T-helper 17 cell (primary cell): Measurements from ENCODE around the gene OR8B3. TPM values are rescaled to one million over a fixed set of nuclear protein-coding genes. Genes with fewer than 3 reads are reported as not detected.

Experiments used
- ATAC-seq: fragments of 150-1000 bp; cut with Tn5 transposase; 2 replicates; pipeline ENCODE4 v1.10.0; 2021; ENCODE audit warnings: mild to moderate bottlenecking, moderate library complexity
- DNase-seq, 3 donors: peaks; one replicate each; pipeline versions ENCODE4 v3.0.0 to v3.0.0-alpha.2; 2020 to 2021
- H3K9me3 ChIP-seq: one replicate; pipeline ENCODE4 v1.7.0; 2013; ENCODE audit warnings: low read length, mild to moderate bottlenecking; ENCODE audit not compliant: control insufficient read depth, poor library complexity, severe bottlenecking
- H3K27ac Mint-ChIP-seq: one replicate; pipeline ENCODE4 v1.8.0; 2022; ENCODE audit warnings: mild to moderate bottlenecking, moderate library complexity, mixed read lengths
- H3K27me3 Mint-ChIP-seq: one replicate; pipeline ENCODE4 v1.8.0; 2022; ENCODE audit warnings: mixed read lengths
- H3K36me3 Mint-ChIP-seq: one replicate; pipeline ENCODE4 v1.8.0; 2022; ENCODE audit warnings: low read depth, mixed read lengths
- H3K4me1 Mint-ChIP-seq: one replicate; pipeline ENCODE4 v1.8.0; 2022; ENCODE audit warnings: mild to moderate bottlenecking, mixed read lengths
- H3K4me3 Mint-ChIP-seq: one replicate; pipeline ENCODE4 v1.8.0; 2022; ENCODE audit warnings: mild to moderate bottlenecking, moderate library complexity, mixed read lengths
- total RNA-seq, 4 donors: library from RNA in 2 of 4; stranded (reverse) in 2 of 4; gene quantifications; one replicate each; pipeline ENCODE4 v1.2.3 and lab custom pipeline; 2022 to 2026

Gene OR8B3, protein sequence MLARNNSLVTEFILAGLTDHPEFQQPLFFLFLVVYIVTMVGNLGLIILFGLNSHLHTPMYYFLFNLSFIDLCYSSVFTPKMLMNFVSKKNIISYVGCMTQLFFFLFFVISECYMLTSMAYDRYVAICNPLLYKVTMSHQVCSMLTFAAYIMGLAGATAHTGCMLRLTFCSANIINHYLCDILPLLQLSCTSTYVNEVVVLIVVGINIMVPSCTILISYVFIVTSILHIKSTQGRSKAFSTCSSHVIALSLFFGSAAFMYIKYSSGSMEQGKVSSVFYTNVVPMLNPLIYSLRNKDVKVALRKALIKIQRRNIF
- total RNA-seq (not detected), total RNA-seq (lab: John Stamatoyannopoulos, UW) (0 reads per million in 2 donors)

DNA sequence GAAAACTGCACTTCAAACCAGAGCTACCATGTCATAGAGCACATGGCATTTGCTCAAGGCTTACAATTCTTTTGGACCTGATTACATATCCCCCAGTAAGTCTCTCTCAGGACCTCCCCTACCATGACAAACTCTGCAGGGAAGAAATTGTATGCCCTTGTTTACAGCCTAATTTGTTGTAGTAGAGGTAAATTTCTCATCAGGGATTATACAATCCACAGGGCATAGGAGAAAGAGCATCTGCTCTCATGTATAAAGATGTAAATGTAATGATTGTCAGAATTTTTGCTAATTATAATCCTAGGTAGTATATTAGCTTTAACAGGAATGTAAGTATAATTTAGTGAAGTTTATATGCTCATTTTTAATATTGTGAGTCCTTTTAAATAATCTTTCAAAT is at the start of gene OR8B3:
Gene OR8B3, minus strand, starts transcription at position 101 of the 400 bp plus-strand sequence. CDS start 1,673 bp downstream, outside the sequence.
- H3K27ac Mint-ChIP-seq: no peak within 1 kb of the TSS
- DNase-seq (no peak), ATAC-seq (no peak)
- H3K4me1 Mint-ChIP-seq: peaks cover 2% of the 10 kb centered on the region
- no peaks in the 10 kb centered on the region for H3K36me3 Mint-ChIP-seq
- H3K9me3 ChIP-seq: no peaks in the 10 kb centered on the region
- H3K27me3 Mint-ChIP-seq: no peaks in the 10 kb centered on the region
- H3K4me3 Mint-ChIP-seq: no peak within 1 kb of the TSS

GRCh38 chr11:124446916-124447315 is 48.1 kb upstream of the OR8B3 start:
- H3K9me3 ChIP-seq: no peaks in the 10 kb centered on the region
- Mint-ChIP-seq H3K4me3 (no peak overlapping the region), H3K27ac (no peak overlapping the region), H3K36me3 (no peaks in the 10 kb centered on the region), H3K27me3 (peaks cover 18% of the 10 kb centered on the region), H3K4me1 (no peaks in the 10 kb centered on the region)
- ATAC-seq (no peak), DNase-seq (no peak)

GRCh38 chr11:124445646-124446150 is 46.9 kb upstream of the OR8B3 start, which contains the start of gene OR8B8:
Gene OR8B8 (minus strand): TSS chr11:124445696. CDS start chr11:124441085, 4,611 bp downstream.
- H3K4me3 Mint-ChIP-seq: no peak within 1 kb of the TSS

DNA sequence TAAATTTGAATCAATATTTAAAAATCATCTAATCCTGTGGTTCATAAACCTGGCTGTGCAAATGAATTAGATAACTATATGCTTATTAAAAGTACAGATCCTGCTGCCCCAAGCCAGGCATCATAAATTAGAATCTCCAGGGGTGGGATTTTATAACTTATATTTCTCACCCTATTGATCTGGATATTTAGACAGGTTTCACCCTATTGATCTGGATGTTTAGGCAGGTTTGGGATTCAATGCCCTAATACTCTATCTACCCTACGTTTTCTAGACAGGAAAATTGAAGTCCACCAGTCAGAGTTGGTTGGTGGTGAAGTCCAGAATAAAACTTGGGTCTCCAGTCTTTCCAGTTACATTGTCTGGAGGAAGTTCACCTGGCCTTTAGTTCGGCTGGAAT is 44.0 kb upstream of the OR8B3 start:
- DNase-seq (no peak), ATAC-seq (no peak)
- H3K4me3 Mint-ChIP-seq: no peak overlapping the region

More at GRCh38 chr11:124445646-124446150, 46.9 kb upstream of the OR8B3 start, which contains the start of gene OR8B8:
- H3K9me3 ChIP-seq: no peaks in the 10 kb centered on the region
- DNase-seq (no peak), ATAC-seq (no peak)
- Mint-ChIP-seq H3K4me1 (no peaks in the 10 kb centered on the region), H3K27ac (no peak within 1 kb of the TSS), H3K36me3 (no peaks in the 10 kb centered on the region), H3K27me3 (peaks cover 18% of the 10 kb centered on the region)

GRCh38 chr11:124442442-124442841 is 43.6 kb upstream of the OR8B3 start:
- Mint-ChIP-seq H3K36me3 (no peaks in the 10 kb centered on the region), H3K4me1 (no peaks in the 10 kb centered on the region), H3K27me3 (peaks cover 18% of the 10 kb centered on the region), H3K4me3 (no peak overlapping the region), H3K27ac (no peak overlapping the region)
- ATAC-seq (no peak), DNase-seq (no peak)
- H3K9me3 ChIP-seq: no peaks in the 10 kb centered on the region

More for the DNA sequence above, 44.0 kb upstream of the OR8B3 start:
- peaks cover 18% of the 10 kb centered on the region for H3K27me3 Mint-ChIP-seq
- no peaks in the 10 kb centered on the region for H3K9me3 ChIP-seq
- no peaks in the 10 kb centered on the region for H3K4me1 Mint-ChIP-seq
- no peak overlapping the region for H3K27ac Mint-ChIP-seq
- no peaks in the 10 kb centered on the region for H3K36me3 Mint-ChIP-seq

DNA sequence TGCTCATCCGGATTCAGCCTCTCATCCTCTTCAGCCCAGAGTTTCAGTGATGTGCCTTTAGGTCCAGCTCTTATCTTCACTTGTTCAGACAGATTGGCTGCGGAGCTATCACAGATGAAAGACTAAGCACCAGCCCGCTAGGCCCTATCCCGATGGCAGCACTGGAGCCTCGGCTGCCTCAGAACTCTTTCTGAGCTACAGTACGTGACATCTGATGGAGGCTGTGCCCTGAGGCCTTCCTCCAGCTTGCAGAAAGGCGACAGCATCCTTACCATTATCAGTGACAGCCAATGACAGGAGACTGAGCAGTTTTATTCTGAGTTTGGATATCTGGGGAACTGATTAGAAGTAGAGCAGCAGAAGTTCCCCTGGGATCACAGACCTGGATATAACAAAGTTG is 42.7 kb upstream of the OR8B3 start:
- no peaks in the 10 kb centered on the region for H3K9me3 ChIP-seq
- Mint-ChIP-seq H3K27me3 (peaks cover 18% of the 10 kb centered on the region), H3K36me3 (no peaks in the 10 kb centered on the region), H3K4me1 (no peaks in the 10 kb centered on the region), H3K4me3 (no peak overlapping the region), H3K27ac (no peak overlapping the region)
- ATAC-seq (no peak), DNase-seq (no peak)

DNA sequence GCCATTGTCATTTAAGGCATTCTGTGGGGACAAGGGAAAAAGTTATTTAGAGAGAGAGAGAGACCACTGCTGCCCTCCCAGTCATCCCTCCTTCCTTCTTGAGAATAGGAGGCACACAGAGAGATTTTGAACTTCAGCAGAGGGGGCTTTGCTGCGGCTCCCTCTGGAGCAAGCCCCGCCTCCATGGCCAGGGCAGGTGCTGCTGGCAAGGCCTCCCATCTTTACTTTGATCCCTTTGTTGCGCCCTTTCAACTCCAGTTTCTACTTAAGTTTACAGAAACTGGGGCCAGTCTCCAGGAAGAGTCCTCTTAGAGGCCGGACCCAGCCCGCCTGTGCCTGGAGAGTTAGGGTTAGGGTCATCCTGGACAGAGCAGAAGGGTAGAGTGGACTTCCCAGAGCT is 42.3 kb upstream of the OR8B3 start:
- DNase-seq: no peak
- Mint-ChIP-seq H3K36me3 (no peaks in the 10 kb centered on the region), H3K27me3 (peaks cover 18% of the 10 kb centered on the region), H3K4me3 (no peak overlapping the region), H3K4me1 (no peaks in the 10 kb centered on the region), H3K27ac (no peak overlapping the region)
- no peak for ATAC-seq
- no peaks in the 10 kb centered on the region for H3K9me3 ChIP-seq

DNA sequence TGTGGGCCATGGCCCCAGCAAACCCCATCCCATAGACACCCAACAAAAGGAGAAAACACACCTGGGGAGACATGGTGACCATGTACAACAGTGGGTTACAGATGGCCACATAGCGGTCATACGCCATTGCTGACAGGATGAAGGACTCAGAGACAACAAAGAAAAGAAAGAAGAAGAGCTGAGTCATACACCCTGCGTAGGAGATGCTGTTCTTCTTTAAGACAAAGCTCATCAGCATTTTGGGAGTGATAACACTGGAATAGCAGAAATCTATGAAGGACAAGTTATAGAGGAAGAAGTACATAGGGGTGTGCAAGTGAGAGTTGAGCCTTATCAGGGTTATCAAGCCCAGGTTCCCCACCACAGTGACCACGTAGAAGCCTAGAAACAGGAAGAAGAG is 41.8 kb upstream of the OR8B3 start:
- Mint-ChIP-seq H3K27ac (no peak overlapping the region), H3K4me1 (no peaks in the 10 kb centered on the region), H3K27me3 (peaks cover 20% of the 10 kb centered on the region), H3K4me3 (no peak overlapping the region), H3K36me3 (no peaks in the 10 kb centered on the region)
- no peak for DNase-seq
- ATAC-seq: no peak
- H3K9me3 ChIP-seq: no peaks in the 10 kb centered on the region

- no peaks in the 10 kb centered on the region for H3K9me3 ChIP-seq
- Mint-ChIP-seq H3K36me3 (no peaks in the 10 kb centered on the region), H3K4me3 (no peak overlapping the region), H3K4me1 (no peaks in the 10 kb centered on the region), H3K27ac (no peak overlapping the region), H3K27me3 (peaks cover 19% of the 10 kb centered on the region)
- ATAC-seq (no peak), DNase-seq (no peak)
Observed at GRCh38 chr11:124434699-124435098, 35.9 kb upstream of the OR8B3 start.

GRCh38 chr11:124429599-124429998 is 30.8 kb upstream of the OR8B3 start:
- ATAC-seq (no peak), DNase-seq (no peak)
- Mint-ChIP-seq H3K4me3 (no peak overlapping the region), H3K4me1 (no peaks in the 10 kb centered on the region), H3K36me3 (no peaks in the 10 kb centered on the region), H3K27ac (no peak overlapping the region), H3K27me3 (peaks cover 17% of the 10 kb centered on the region)
- no peaks in the 10 kb centered on the region for H3K9me3 ChIP-seq

DNA sequence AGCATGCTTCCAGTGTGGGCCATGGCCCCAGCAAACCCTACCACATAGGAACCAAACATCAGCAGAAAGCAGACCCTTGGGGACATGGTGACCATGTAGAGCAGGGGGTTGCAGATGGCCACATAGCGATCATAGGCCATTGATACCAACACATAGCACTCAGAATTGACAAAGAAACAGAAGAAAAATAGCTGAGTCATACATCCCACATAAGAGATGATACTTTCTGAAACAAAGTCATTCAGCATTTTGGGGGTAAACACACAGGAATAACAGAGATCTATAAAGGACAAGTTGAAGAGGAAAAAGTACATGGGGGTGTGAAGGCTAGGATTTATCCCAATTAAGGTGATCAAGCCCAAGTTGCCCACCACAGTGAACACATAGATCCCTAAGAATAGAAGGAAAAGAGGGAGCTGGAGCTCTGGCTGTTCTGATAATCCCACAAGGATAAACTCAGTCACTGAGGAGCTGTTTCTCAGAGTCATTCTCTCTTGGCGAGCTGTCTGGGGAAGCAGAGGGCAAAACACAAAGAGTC is 25.6 kb upstream of the OR8B3 start, which contains the start of gene OR8B4:
Gene OR8B4, minus strand, starts transcription at position 488 of the 538 bp plus-strand sequence. Its CDS starts 0 bp downstream, at position 488.
- Mint-ChIP-seq H3K4me1 (no peaks in the 10 kb centered on the region), H3K36me3 (no peaks in the 10 kb centered on the region), H3K27ac (no peak within 1 kb of the TSS), H3K27me3 (peaks cover 53% of the 10 kb centered on the region), H3K4me3 (no peak within 1 kb of the TSS)
- DNase-seq (no peak), ATAC-seq (no peak)
- H3K9me3 ChIP-seq: no peaks in the 10 kb centered on the region

- Mint-ChIP-seq H3K27ac (no peak overlapping the region), H3K4me1 (no peaks in the 10 kb centered on the region), H3K27me3 (peaks cover 65% of the 10 kb centered on the region), H3K4me3 (no peak overlapping the region), H3K36me3 (no peaks in the 10 kb centered on the region)
- no peaks in the 10 kb centered on the region for H3K9me3 ChIP-seq
- ATAC-seq: no peak
- DNase-seq: no peak
Observed at GRCh38 chr11:124421043-124421442, 22.2 kb upstream of the OR8B3 start.

GRCh38 chr11:124415356-124415923 is 16.6 kb upstream of the OR8B3 start:
- Mint-ChIP-seq H3K4me1 (no peaks in the 10 kb centered on the region), H3K4me3 (no peak overlapping the region), H3K27ac (no peak overlapping the region), H3K27me3 (peaks cover 46% of the 10 kb centered on the region), H3K36me3 (no peaks in the 10 kb centered on the region)
- ATAC-seq (no peak), DNase-seq (no peak)
- H3K9me3 ChIP-seq: no peaks in the 10 kb centered on the region
